Panc1 (cell line): ENCODE results near the gene GCKR. TPM values are rescaled to one million over a fixed set of nuclear protein-coding genes. Genes with fewer than 3 reads are reported as not detected.

ENCODE experiments used
- ATAC-seq: fragments of 200-7000 bp; cut with Tn5 transposase; 2 replicates; pipeline ENCODE4 v1.9.1; 2020; ENCODE audit warnings: mild to moderate bottlenecking, moderate library complexity
- BruUV-seq: library from RNA; stranded (reverse); fragments of 400-500 nt; replicated peaks from 2 replicates; lab custom pipeline; 2021; lab: Mats Ljungman, UMichigan
- CTCF ChIA-PET: fragments of 300-600 bp; sonication (Branson Sonifier 250); formaldehyde crosslinking; loops from one replicate; lab custom pipeline; 2022; ENCODE audit warnings: antibody characterized with exemption; lab: Charles Lee
- POLR2A ChIA-PET: fragments of 300-600 bp; sonication (Branson Sonifier 250); formaldehyde crosslinking; loops from one replicate; lab custom pipeline; 2022; ENCODE audit warnings: antibody characterized with exemption; lab: Charles Lee
- DNase-seq: peaks from one replicate; pipeline ENCODE4 v3.0.0-alpha.2; 2010; ENCODE audit warnings: low read depth, low spot score
- H3K27ac ChIP-seq: 2 replicates; pipeline ENCODE4 v1.5.1; 2011; ENCODE audit warnings: mild to moderate bottlenecking, low read length, inconsistent platforms
- H3K27me3 ChIP-seq: fragments of 200-500 bp; sonication (Bioruptor generic); 2 replicates; pipeline ENCODE4 v1.6.0; 2014; ENCODE audit warnings: low read length, inconsistent platforms; ENCODE audit not compliant: control insufficient read depth, insufficient read depth
- H3K36me3 ChIP-seq: fragments of 200-500 bp; sonication (Bioruptor generic); 2 replicates; pipeline ENCODE4 v1.5.1; 2014; ENCODE audit warnings: inconsistent platforms, mild to moderate bottlenecking, low read length, moderate library complexity; ENCODE audit not compliant: control insufficient read depth, insufficient read depth
- H3K4me1 ChIP-seq: 2 replicates; pipeline ENCODE4 v1.5.1; 2011; ENCODE audit warnings: inconsistent platforms, mild to moderate bottlenecking, low read length, moderate library complexity; ENCODE audit not compliant: control insufficient read depth, insufficient read depth
- H3K4me3 ChIP-seq, 2 experiments: 2 replicates each; pipeline ENCODE4 v1.5.1; 2011 to 2012; ENCODE audit warnings: low read depth in 2 of 2, low read length in 2 of 2, mild to moderate bottlenecking in 2 of 2, inconsistent platforms in 1 of 2, moderate library complexity in 1 of 2
- H3K9me3 ChIP-seq: fragments of 200-500 bp; sonication (Bioruptor generic); 2 replicates; pipeline ENCODE4 v1.5.1; 2014; ENCODE audit warnings: low read depth, mild to moderate bottlenecking, inconsistent platforms, low read length, moderate library complexity; ENCODE audit not compliant: control insufficient read depth, insufficient read depth
- CTCF ChIP-seq: fragments of 450-650 bp; IDR thresholded peaks from 2 replicates; pipeline ENCODE4 v1.5.1; 2017; ENCODE audit warnings: mild to moderate bottlenecking
- POLR2AphosphoS5 ChIP-seq: IDR thresholded peaks from 2 replicates; pipeline ENCODE4 v1.6.1; 2012; ENCODE audit warnings: mild to moderate bottlenecking, low read depth, low read length, moderate library complexity
- REST ChIP-seq, 2 experiments: IDR thresholded peaks; 2 replicates each; pipeline ENCODE4 v1.6.1; 2011 to 2012; ENCODE audit warnings: low read depth in 2 of 2, control low read depth in 1 of 2, low read length in 1 of 2, mild to moderate bottlenecking in 1 of 2, moderate library complexity in 1 of 2; ENCODE audit not compliant: insufficient read depth in 1 of 2
- SIN3A ChIP-seq: IDR thresholded peaks from 2 replicates; pipeline ENCODE4 v1.6.1; 2012; ENCODE audit warnings: low read depth, mild to moderate bottlenecking, low read length, moderate library complexity, borderline replicate concordance; ENCODE audit not compliant: insufficient read depth
- TCF7L2 ChIP-seq: IDR thresholded peaks from 2 replicates; pipeline ENCODE4 v1.6.1; 2011; ENCODE audit warnings: mild to moderate bottlenecking, low read depth, low read length, inconsistent platforms
- in situ Hi-C: cut with HindIII; loops from 2 replicates; pipeline ENCODE4 v1.10.0; 2016; ENCODE audit warnings: low sequenced_read_pairs, low pct_unique_long_range_greater_than_20kb
- intact Hi-C: fragments of 100-400 bp; cut with micrococcal nuclease; formaldehyde crosslinking; loops from one replicate; pipeline ENCODE4 v1.10.0; 2022; ENCODE audit not compliant: unreplicated experiment
- total RNA-seq: library from RNA; stranded (reverse); gene quantifications from one replicate; pipeline ENCODE4 v1.2.1, GENCODE V29; 2021; ENCODE audit not compliant: unreplicated experiment

The GCKR gene
- total RNA-seq, 1 experiment from 2014 or later: 0.33 TPM

DNA sequence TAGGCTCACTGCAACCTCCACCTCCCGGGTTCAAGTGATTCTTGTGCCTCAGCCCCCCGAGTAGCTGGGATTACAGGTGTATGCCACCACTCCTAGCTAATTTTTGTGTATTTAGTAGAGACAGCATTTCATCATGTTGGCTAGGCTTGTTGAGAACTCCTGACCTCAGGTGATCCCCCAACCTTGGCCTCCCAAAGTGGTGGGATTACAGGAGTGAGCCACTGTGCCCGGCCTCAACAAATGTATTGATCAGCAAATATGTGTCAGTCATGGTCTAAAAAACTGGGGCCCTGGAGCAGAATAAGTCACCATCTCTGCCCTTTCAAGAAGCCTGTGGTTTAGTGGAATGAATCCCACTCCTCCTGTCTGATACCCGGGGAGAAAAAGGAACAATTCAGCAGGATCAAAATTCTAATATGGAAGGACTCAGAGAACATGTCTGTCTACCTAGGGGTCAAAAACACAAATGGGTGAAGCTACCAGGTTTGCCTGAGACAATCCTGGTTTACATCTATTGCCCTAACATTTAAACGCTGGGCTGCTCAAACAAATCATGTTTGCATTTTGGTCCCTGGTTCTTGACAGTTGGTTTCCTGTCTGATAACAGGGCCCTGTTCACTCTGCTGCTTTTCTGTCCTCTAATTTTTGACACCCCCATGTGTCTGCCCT lies 21.6 kb downstream of the GCKR start:
- DNase-seq (no peak), ATAC-seq (no peak)
- CTCF ChIA-PET: no interaction called here
- H3K36me3 ChIP-seq: no peaks in the 10 kb centered on the region
- H3K4me1 ChIP-seq: no peaks in the 10 kb centered on the region
- in situ Hi-C loops: no loop called here
- H3K27me3 ChIP-seq: no peaks in the 10 kb centered on the region
- no peak overlapping the region for H3K27ac ChIP-seq
- no peak overlapping the region for H3K4me3 ChIP-seq
- TF ChIP-seq POLR2AphosphoS5 (no peak), SIN3A (no peak), REST (IDR thresholded peaks at IDR 0.05; ENCODE audit: insufficient read depth in 1 of 2, low read depth in 2 of 2, low read length in 1 of 2) (no peak), CTCF (no peak), TCF7L2 (no peak)
- intact Hi-C loops: no loop called here
- no peaks in the 10 kb centered on the region for H3K9me3 ChIP-seq
- POLR2A ChIA-PET: no interaction called here
- BruUV-seq: no TSS peak

- no peak overlapping the region for H3K27ac ChIP-seq
- no peaks in the 10 kb centered on the region for H3K36me3 ChIP-seq
- no TSS peak for BruUV-seq
- no peak for TF ChIP-seq POLR2AphosphoS5
- no peak for TF ChIP-seq SIN3A
- no peak for TF ChIP-seq TCF7L2
- no peak for TF ChIP-seq CTCF
- TF ChIP-seq REST (IDR thresholded peaks at IDR 0.05; ENCODE audit: insufficient read depth in 1 of 2, low read depth in 2 of 2, low read length in 1 of 2): no peak
- DNase-seq: no peak
- intact Hi-C loops (no loop called here), in situ Hi-C loops (no loop called here)
- ChIA-PET POLR2A (no interaction called here), CTCF (no interaction called here)
- no peaks in the 10 kb centered on the region for H3K9me3 ChIP-seq
- no peak for ATAC-seq
- H3K4me3 ChIP-seq: no peak overlapping the region
- H3K27me3 ChIP-seq: no peaks in the 10 kb centered on the region
- H3K4me1 ChIP-seq: no peaks in the 10 kb centered on the region
Measured at GRCh38 chr2:27518782-27519113, 22.1 kb downstream of the GCKR start.
